ENCODE data around the gene LDLR. TPM values are rescaled to one million over a fixed set of nuclear protein-coding genes. Genes with fewer than 3 reads are reported as not detected.
"Not testable (repeated sequence)": the region's sequence is repeated elsewhere in the genome, so short reads cannot be mapped to it uniquely, and the experiment has no call there.

Gene LDLR
- total and polyA plus RNA-seq, 2 donors (not counting 3 experiments of a cell fraction or from before 2014, with no cell fraction given), result 142 to 174 TPM

GRCh38 chr19:11179716-11180297 lies 90.5 kb downstream of the LDLR start:
- Histone ChIP-seq H3K27ac (ENCODE audit: insufficient read depth, low read depth, low read length) (peak overlapping the region; percentile 53), H3K79me2 (ENCODE audit: control insufficient read depth, insufficient read depth, low read length) (peaks cover 2% of the 10 kb centered on the region)

GRCh38 chr19:11180346-11180745 lies 91.1 kb downstream of the LDLR start:
- ChIA-PET POLR2A (interaction anchor here (0.6 kb wide), 1 partner anchor 53 kb away, joined by 3 read pairs; no protein-coding TSS in a partner anchor), CTCF (interaction anchor here (0.8 kb wide), 1 partner anchor 54 kb away, joined by 3 read pairs; no protein-coding TSS in a partner anchor)
- H3K36me3 ChIP-seq (ENCODE audit: control insufficient read depth in 2 of 2, extremely low read depth in 1 of 2, insufficient read depth in 2 of 2, low read length in 2 of 2), result peaks cover 0 to 12% of the 10 kb centered on the region in 2 experiments
- no peak overlapping the region for H3K4me2 ChIP-seq (ENCODE audit: insufficient read depth, low read length)
- no peaks in the 10 kb centered on the region for H3K27me3 ChIP-seq (ENCODE audit: control insufficient read depth in 2 of 2, insufficient read depth in 2 of 2, low read length in 2 of 2)
- no peak overlapping the region for H3K4me3 ChIP-seq (replicated peaks in 1 of 3; ENCODE audit: insufficient read depth in 1 of 3, low read depth in 1 of 3, low read length in 3 of 3)
- DNase-seq (ENCODE audit: low read depth, low spot score) (no peak), FAIRE-seq (no peak)
- H3K9me1 ChIP-seq (replicated peaks; ENCODE audit: control insufficient read depth, extremely low read depth, insufficient read depth, low read length), result no peaks in the 10 kb centered on the region
- H3K9me3 ChIP-seq (replicated peaks; ENCODE audit: control insufficient read depth, insufficient read depth, low read length), result no peaks in the 10 kb centered on the region
- no peaks in the 10 kb centered on the region for H4K20me1 ChIP-seq (replicated peaks; ENCODE audit: control insufficient read depth, extremely low read depth, insufficient read depth, low read length)
- peaks cover 12% of the 10 kb centered on the region for H3K4me1 ChIP-seq (ENCODE audit: control insufficient read depth, extremely low read depth, insufficient read depth, low read length)
- peaks cover 2% of the 10 kb centered on the region for H3K79me2 ChIP-seq (ENCODE audit: control insufficient read depth, insufficient read depth, low read length)
- intact Hi-C loops (cut with micrococcal nuclease), result no loop called here
- H2AFZ ChIP-seq (ENCODE audit: low read depth, low read length), result no peak overlapping the region
- dilution Hi-C loops (cut with MboI; ENCODE audit: extremely low pct_ligation_motif_present, low sequenced_read_pairs), result no loop called here
- no peak for TF ChIP-seq JUN (IDR thresholded peaks at IDR 0.05; ENCODE audit: borderline replicate concordance, insufficient read depth, insufficient read length, low read depth)
- H3K9ac ChIP-seq (replicated peaks; ENCODE audit: extremely low read depth, insufficient read depth, low read length), result no peak overlapping the region
- H3K27ac ChIP-seq (ENCODE audit: insufficient read depth, low read depth, low read length), result peak overlapping the region; percentile 9
- no TSS peak for BruUV-seq (replicated peaks)

More at GRCh38 chr19:11179716-11180297, 90.5 kb downstream of the LDLR start:
- dilution Hi-C loops (cut with MboI; ENCODE audit: extremely low pct_ligation_motif_present, low sequenced_read_pairs), result no loop called here
- H2AFZ ChIP-seq (ENCODE audit: low read depth, low read length), result no peak overlapping the region
- peak; percentile 28 for DNase-seq (ENCODE audit: low read depth, low spot score)
- H3K4me3 ChIP-seq (replicated peaks in 1 of 3; ENCODE audit: insufficient read depth in 1 of 3, low read depth in 1 of 3, low read length in 3 of 3), result no peak overlapping the region
- H4K20me1 ChIP-seq (replicated peaks; ENCODE audit: control insufficient read depth, extremely low read depth, insufficient read depth, low read length), result no peaks in the 10 kb centered on the region
- H3K9me3 ChIP-seq (replicated peaks; ENCODE audit: control insufficient read depth, insufficient read depth, low read length), result no peaks in the 10 kb centered on the region
- H3K9ac ChIP-seq (replicated peaks; ENCODE audit: extremely low read depth, insufficient read depth, low read length), result peak overlapping the region; percentile 24
- peaks cover 0 to 13% of the 10 kb centered on the region in 2 experiments for H3K36me3 ChIP-seq (ENCODE audit: control insufficient read depth in 2 of 2, extremely low read depth in 1 of 2, insufficient read depth in 2 of 2, low read length in 2 of 2)
- BruUV-seq (replicated peaks), result no TSS peak
- TF ChIP-seq POLR2AphosphoS5 (IDR thresholded peaks at IDR 0.05; ENCODE audit: insufficient read depth, low read depth, low read length) (peak; percentile 36), MYC (IDR thresholded peaks at IDR 0.05; ENCODE audit: low read depth, low read length) (no peak)
- intact Hi-C loops (cut with micrococcal nuclease), result loop anchor here (2.0 kb wide), 1 partner anchor 17 kb away; the partner anchor contains the start of gene KANK2
- H3K9me1 ChIP-seq (replicated peaks; ENCODE audit: control insufficient read depth, extremely low read depth, insufficient read depth, low read length), result no peaks in the 10 kb centered on the region
- no peaks in the 10 kb centered on the region for H3K27me3 ChIP-seq (ENCODE audit: control insufficient read depth in 2 of 2, insufficient read depth in 2 of 2, low read length in 2 of 2)
- peaks cover 12% of the 10 kb centered on the region for H3K4me1 ChIP-seq (ENCODE audit: control insufficient read depth, extremely low read depth, insufficient read depth, low read length)
- ChIA-PET CTCF (interaction anchor here (0.8 kb wide), 1 partner anchor 53 kb away, joined by 3 read pairs; no protein-coding TSS in a partner anchor), POLR2A (interaction anchor here (0.6 kb wide), 1 partner anchor 54 kb away, joined by 3 read pairs; no protein-coding TSS in a partner anchor)
- FAIRE-seq, result peak; percentile 81
- peak overlapping the region; percentile 20 for H3K4me2 ChIP-seq (ENCODE audit: insufficient read depth, low read length)

DNA sequence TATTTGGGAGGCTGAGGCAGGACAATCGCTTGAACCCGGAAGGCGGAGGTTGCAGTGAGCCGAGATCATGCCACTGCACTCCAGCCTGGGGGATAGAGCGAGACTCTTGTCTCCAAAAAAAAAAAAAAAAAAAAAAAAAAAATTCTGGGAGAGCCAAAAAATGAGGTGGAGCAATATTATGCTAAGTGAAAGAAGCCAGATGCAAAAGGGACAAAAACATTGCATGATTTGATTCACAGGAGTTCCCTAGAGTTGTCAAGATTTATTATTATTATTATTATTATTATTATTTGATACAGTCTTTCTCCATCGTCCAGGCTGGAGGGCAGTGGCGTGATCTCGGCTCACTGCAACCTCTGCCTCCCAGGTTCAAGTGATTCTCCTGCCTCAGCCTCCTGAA lies 91.7 kb downstream of the LDLR start:
- H3K79me2 ChIP-seq (ENCODE audit: control insufficient read depth, insufficient read depth, low read length); H3K27ac ChIP-seq (ENCODE audit: insufficient read depth, low read depth, low read length); H3K9me3 ChIP-seq (replicated peaks; ENCODE audit: control insufficient read depth, insufficient read depth, low read length); FAIRE-seq; CTCF ChIA-PET; H3K4me2 ChIP-seq (ENCODE audit: insufficient read depth, low read length); H2AFZ ChIP-seq (ENCODE audit: low read depth, low read length); DNase-seq (ENCODE audit: low read depth, low spot score); H3K9me1 ChIP-seq (replicated peaks; ENCODE audit: control insufficient read depth, extremely low read depth, insufficient read depth, low read length); BruUV-seq (replicated peaks); H3K27me3 ChIP-seq (ENCODE audit: control insufficient read depth in 2 of 2, insufficient read depth in 2 of 2, low read length in 2 of 2); intact Hi-C loops (cut with micrococcal nuclease); H4K20me1 ChIP-seq (replicated peaks; ENCODE audit: control insufficient read depth, extremely low read depth, insufficient read depth, low read length); H3K4me3 ChIP-seq (replicated peaks in 1 of 3; ENCODE audit: insufficient read depth in 1 of 3, low read depth in 1 of 3, low read length in 3 of 3); dilution Hi-C loops (cut with MboI; ENCODE audit: extremely low pct_ligation_motif_present, low sequenced_read_pairs); POLR2A ChIA-PET; H3K9ac ChIP-seq (replicated peaks; ENCODE audit: extremely low read depth, insufficient read depth, low read length): not testable (repeated sequence)
- H3K36me3 ChIP-seq (ENCODE audit: control insufficient read depth in 2 of 2, extremely low read depth in 1 of 2, insufficient read depth in 2 of 2, low read length in 2 of 2), result peaks cover 0 to 14% of the 10 kb centered on the region in 2 experiments
- H3K4me1 ChIP-seq (ENCODE audit: control insufficient read depth, extremely low read depth, insufficient read depth, low read length), result peaks cover 12% of the 10 kb centered on the region

Measured in endothelial cell of umbilical vein (primary cell).